RWPE2 (cell line): ENCODE measurements around the gene CDK14.

ENCODE experiments used
- ATAC-seq: fragments of 200-7000 bp; cut with Tn5 transposase; 3 replicates; pipeline ENCODE4 v1.9.1; 2021; ENCODE audit warnings: low read depth
- DNase-seq: peaks from one replicate; pipeline ENCODE4 v3.0.0-alpha.2; 2020; ENCODE audit warnings: low spot score
- H3K27ac ChIP-seq: fragments of 450-650 bp; 2 replicates; pipeline ENCODE4 v1.5.1; 2017; ENCODE audit warnings: mild to moderate bottlenecking; ENCODE audit not compliant: poor library complexity, severe bottlenecking
- H3K27me3 ChIP-seq: fragments of 250-450 bp; sonication (Bioruptor Pico); 2 replicates; pipeline ENCODE4 v1.5.1; 2021; ENCODE audit warnings: mild to moderate bottlenecking, moderate library complexity; ENCODE audit not compliant: insufficient read depth, poor library complexity, severe bottlenecking
- H3K36me3 ChIP-seq: fragments of 250-450 bp; sonication (Bioruptor Pico); 2 replicates; pipeline ENCODE4 v1.5.1; 2020; ENCODE audit warnings: low read depth, mild to moderate bottlenecking, moderate library complexity
- H3K4me1 ChIP-seq: fragments of 250-450 bp; sonication (Bioruptor Pico); 2 replicates; pipeline ENCODE4 v1.5.1; 2021; ENCODE audit warnings: mild to moderate bottlenecking, moderate library complexity; ENCODE audit not compliant: insufficient read depth, poor library complexity, severe bottlenecking
- H3K4me3 ChIP-seq: fragments of 250-450 bp; sonication (Bioruptor Pico); 2 replicates; pipeline ENCODE4 v1.5.1; 2021; ENCODE audit warnings: mild to moderate bottlenecking, moderate library complexity; ENCODE audit not compliant: severe bottlenecking
- H3K9me3 ChIP-seq: fragments of 250-450 bp; sonication (Bioruptor Pico); 2 replicates; pipeline ENCODE4 v1.5.1; 2021; ENCODE audit warnings: mild to moderate bottlenecking, moderate library complexity; ENCODE audit not compliant: severe bottlenecking
- CTCF ChIP-seq: fragments of 450-650 bp; IDR thresholded peaks from one replicate; pipeline ENCODE4 v1.5.1; 2017; ENCODE audit warnings: mild to moderate bottlenecking, moderate library complexity; ENCODE audit not compliant: poor library complexity, severe bottlenecking

Gene CDK14

GRCh38 chr7:90842430-90842788, 246.3 kb downstream of the CDK14 start:
- Histone ChIP-seq H3K27ac (no peak overlapping the region), H3K4me1 (no peaks in the 10 kb centered on the region), H3K4me3 (no peak overlapping the region), H3K27me3 (no peaks in the 10 kb centered on the region), H3K36me3 (no peaks in the 10 kb centered on the region; the same call in 1 of the 2 replicates), H3K9me3 (no peaks in the 10 kb centered on the region)
- TF ChIP-seq CTCF: no peak
- no peak for ATAC-seq
- DNase-seq: no peak

- Histone ChIP-seq H3K9me3 (no peaks in the 10 kb centered on the region), H3K36me3 (no peaks in the 10 kb centered on the region; the same call in 1 of the 2 replicates), H3K4me3 (no peak overlapping the region), H3K27me3 (no peaks in the 10 kb centered on the region), H3K27ac (no peak overlapping the region), H3K4me1 (no peaks in the 10 kb centered on the region)
- no peak for TF ChIP-seq CTCF
- no peak for ATAC-seq
- no peak for DNase-seq
Observed at GRCh38 chr7:90843472-90843871, 247.4 kb downstream of the CDK14 start.

GRCh38 chr7:90844421-90844820, 248.3 kb downstream of the CDK14 start:
- Histone ChIP-seq H3K36me3 (no peaks in the 10 kb centered on the region; the same call in 1 of the 2 replicates), H3K4me1 (no peaks in the 10 kb centered on the region), H3K9me3 (no peaks in the 10 kb centered on the region), H3K27ac (no peak overlapping the region), H3K4me3 (no peak overlapping the region), H3K27me3 (no peaks in the 10 kb centered on the region)
- no peak for ATAC-seq
- DNase-seq: no peak
- no peak for TF ChIP-seq CTCF

- H3K9me3 ChIP-seq: no peaks in the 10 kb centered on the region
- no peaks in the 10 kb centered on the region for H3K27me3 ChIP-seq
- ATAC-seq (no peak), DNase-seq (no peak)
- TF ChIP-seq CTCF: no peak
- H3K4me3 ChIP-seq: no peak overlapping the region
- H3K4me1 ChIP-seq: no peaks in the 10 kb centered on the region
- H3K27ac ChIP-seq: no peak overlapping the region
- H3K36me3 ChIP-seq: no peaks in the 10 kb centered on the region; the same call in 1 of the 2 replicates
Observed at GRCh38 chr7:90846192-90846591, 250.1 kb downstream of the CDK14 start.

GRCh38 chr7:90850066-90850465, 253.9 kb downstream of the CDK14 start:
- no peak for TF ChIP-seq CTCF
- Histone ChIP-seq H3K4me3 (no peak overlapping the region), H3K36me3 (no peaks in the 10 kb centered on the region), H3K27me3 (no peaks in the 10 kb centered on the region), H3K9me3 (no peaks in the 10 kb centered on the region), H3K4me1 (no peaks in the 10 kb centered on the region), H3K27ac (no peak overlapping the region)
- ATAC-seq (no peak), DNase-seq (no peak)
